ENCODE measurements around the gene HS3ST6. TPM values are rescaled to one million over a fixed set of nuclear protein-coding genes. Genes with fewer than 3 reads are reported as not detected.
"Not testable (repeated sequence)": the region's sequence is repeated elsewhere in the genome, so short reads cannot be mapped to it uniquely, and the experiment has no call there.

HS3ST6 gene
- total RNA-seq, 3 donors from 2014 or later = not detected

GRCh38 chr16:1959269-1960039 lies 41.2 kb upstream of the HS3ST6 start, which contains the start of gene NDUFB10:
Gene NDUFB10, plus strand, starts transcription at chr16:1959538. Its CDS starts 87 bp downstream, at chr16:1959625.
- Histone ChIP-seq H3K9me3 (no peaks in the 10 kb centered on the region), H3K36me3 (no peaks in the 10 kb centered on the region), H3K4me3 (peak within 1 kb of the TSS; percentile 68 to 85 (median 79)), H3K27me3 (no peaks in the 10 kb centered on the region), H3K4me1 (peaks cover 2 to 10% of the 10 kb centered on the region in 2 donors), H3K27ac (peak within 1 kb of the TSS; percentile 75 to 82)
- intact Hi-C loops (cut with DNase I; ENCODE audit: low total_unique reads) = loop anchor here (5.0 to 10.0 kb wide), 2 partner anchors 175 to 957 kb away; partner anchors contain the start of gene PKD1
- TF ChIP-seq CTCF (IDR thresholded peaks at IDR 0.05) = peak in 2 of 3 donors; percentile 27 to 40
- TF ChIP-seq POLR2AphosphoS5 (IDR thresholded peaks at IDR 0.05) = peak; percentile 55 to 75 (median 71)
- no peak for TF ChIP-seq POLR2A (IDR thresholded peaks at IDR 0.05)
- peak; percentile 75 to 90 for DNase-seq (ENCODE audit: low spot score in 2 of 2)

GRCh38 chr16:1958715-1959268 lies 40.6 kb upstream of the HS3ST6 start:
- intact Hi-C loops (cut with DNase I; ENCODE audit: low total_unique reads) = loop anchor here (5.0 to 10.0 kb wide), 2 partner anchors 176 to 956 kb away; partner anchors contain the start of gene PKD1
- H3K9me3 ChIP-seq = no peaks in the 10 kb centered on the region
- peak overlapping the region; percentile 75 to 82 for H3K27ac ChIP-seq
- no peak for TF ChIP-seq POLR2A (IDR thresholded peaks at IDR 0.05)
- peaks cover 2 to 10% of the 10 kb centered on the region in 2 donors for H3K4me1 ChIP-seq
- no peak for DNase-seq (ENCODE audit: low spot score in 2 of 2)
- no peaks in the 10 kb centered on the region for H3K36me3 ChIP-seq
- peak overlapping the region; percentile 68 to 85 (median 79) for H3K4me3 ChIP-seq
- no peaks in the 10 kb centered on the region for H3K27me3 ChIP-seq

- not testable (repeated sequence) for H3K4me1 ChIP-seq; H3K27me3 ChIP-seq; H3K9me3 ChIP-seq; H3K36me3 ChIP-seq; DNase-seq (ENCODE audit: low spot score in 2 of 2); H3K27ac ChIP-seq; H3K4me3 ChIP-seq
- intact Hi-C loops (cut with DNase I; ENCODE audit: low total_unique reads) = loop anchor here (5.0 to 10.0 kb wide), 2 partner anchors 177 to 956 kb away; partner anchors contain the start of gene PKD1
Measured at GRCh38 chr16:1958143-1958491, 39.9 kb upstream of the HS3ST6 start.

GRCh38 chr16:1957434-1958142 lies 39.4 kb upstream of the HS3ST6 start:
- intact Hi-C loops (cut with DNase I; ENCODE audit: low total_unique reads) = loop anchor here (5.0 to 10.0 kb wide), 2 partner anchors 177 to 955 kb away; partner anchors contain the start of gene PKD1
- not testable (repeated sequence) for H3K9me3 ChIP-seq; H3K27me3 ChIP-seq; H3K36me3 ChIP-seq; DNase-seq (ENCODE audit: low spot score in 2 of 2); H3K4me3 ChIP-seq; H3K27ac ChIP-seq; H3K4me1 ChIP-seq

GRCh38 chr16:1953734-1954133 lies 35.5 kb upstream of the HS3ST6 start:
- Histone ChIP-seq H3K36me3 (no peaks in the 10 kb centered on the region), H3K27ac (no peak overlapping the region), H3K4me3 (no peak overlapping the region), H3K9me3 (no peaks in the 10 kb centered on the region), H3K27me3 (no peaks in the 10 kb centered on the region), H3K4me1 (no peaks in the 10 kb centered on the region)
- DNase-seq (ENCODE audit: low spot score in 2 of 2) = no peak
- TF ChIP-seq CTCF (IDR thresholded peaks at IDR 0.05) (no peak), POLR2AphosphoS5 (IDR thresholded peaks at IDR 0.05) (no peak), POLR2A (IDR thresholded peaks at IDR 0.05) (no peak)
- intact Hi-C loops (cut with DNase I; ENCODE audit: low total_unique reads) = loop anchor here (10.0 kb wide), 1 partner anchor 181 kb away; the partner anchor contains the start of gene PKD1

GRCh38 chr16:1950559-1950958 lies 32.3 kb upstream of the HS3ST6 start:
- intact Hi-C loops (cut with DNase I; ENCODE audit: low total_unique reads) = loop anchor here (10.0 kb wide), 1 partner anchor 184 kb away; the partner anchor contains the start of gene PKD1
- Histone ChIP-seq H3K9me3 (no peaks in the 10 kb centered on the region), H3K4me3 (no peak overlapping the region), H3K27ac (no peak overlapping the region), H3K4me1 (no peaks in the 10 kb centered on the region), H3K36me3 (no peaks in the 10 kb centered on the region), H3K27me3 (no peaks in the 10 kb centered on the region)
- no peak for DNase-seq (ENCODE audit: low spot score in 2 of 2)
- TF ChIP-seq CTCF (IDR thresholded peaks at IDR 0.05) = no peak
- no peak for TF ChIP-seq POLR2AphosphoS5 (IDR thresholded peaks at IDR 0.05)
- TF ChIP-seq POLR2A (IDR thresholded peaks at IDR 0.05) = no peak

Data from breast epithelium (tissue), 4 donors.